ENCODE results near the gene DUSP22.

Gene DUSP22

DNA sequence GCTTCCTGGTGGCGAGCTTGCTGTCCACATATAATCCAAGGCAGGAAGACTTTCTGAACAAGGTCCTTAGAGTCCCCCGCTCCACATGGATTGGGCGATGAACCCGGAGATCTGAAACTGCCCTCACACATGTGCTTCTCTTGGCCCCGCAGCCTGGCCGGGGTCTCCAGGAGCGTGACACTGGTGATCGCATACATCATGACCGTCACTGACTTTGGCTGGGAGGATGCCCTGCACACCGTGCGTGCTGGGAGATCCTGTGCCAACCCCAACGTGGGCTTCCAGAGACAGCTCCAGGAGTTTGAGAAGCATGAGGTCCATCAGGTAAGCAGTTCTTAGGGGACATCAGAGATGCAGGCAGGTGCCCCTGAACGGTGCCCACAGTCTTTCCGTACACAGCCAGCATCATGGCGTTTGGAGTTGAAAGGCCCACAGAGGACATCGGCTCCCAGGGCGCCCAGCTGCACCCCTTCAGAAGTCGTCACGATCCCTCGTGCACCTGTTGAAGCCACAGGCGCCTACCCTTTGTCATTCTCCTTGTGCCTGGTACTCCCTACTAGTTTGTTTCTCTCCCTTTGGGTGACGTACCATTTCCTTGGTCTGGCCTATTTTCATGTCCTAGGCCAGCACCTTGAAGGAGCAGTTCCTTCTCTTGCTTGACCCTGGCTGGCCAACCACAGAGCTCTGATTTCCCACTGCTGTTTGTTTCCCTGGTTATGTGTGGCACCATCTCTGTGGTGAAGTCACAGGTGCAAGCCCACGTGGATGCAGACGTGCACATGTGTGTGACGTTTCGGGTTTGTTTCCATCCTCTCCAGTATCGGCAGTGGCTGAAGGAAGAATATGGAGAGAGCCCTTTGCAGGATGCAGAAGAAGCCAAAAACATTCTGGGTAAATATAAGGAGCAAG is 55.9 kb downstream of the DUSP22 start:
- Histone ChIP-seq H3K4me1 (ENCODE audit: control insufficient read depth, insufficient read depth, low read length) (no peaks in the 10 kb centered on the region), H3K4me3 (ENCODE audit: insufficient read depth, low read depth, low read length) (no peak overlapping the region)
- WGBS, 2 experiments = 93 to 94% methylated on average over 27 of the region's 27 CpGs

DNA sequence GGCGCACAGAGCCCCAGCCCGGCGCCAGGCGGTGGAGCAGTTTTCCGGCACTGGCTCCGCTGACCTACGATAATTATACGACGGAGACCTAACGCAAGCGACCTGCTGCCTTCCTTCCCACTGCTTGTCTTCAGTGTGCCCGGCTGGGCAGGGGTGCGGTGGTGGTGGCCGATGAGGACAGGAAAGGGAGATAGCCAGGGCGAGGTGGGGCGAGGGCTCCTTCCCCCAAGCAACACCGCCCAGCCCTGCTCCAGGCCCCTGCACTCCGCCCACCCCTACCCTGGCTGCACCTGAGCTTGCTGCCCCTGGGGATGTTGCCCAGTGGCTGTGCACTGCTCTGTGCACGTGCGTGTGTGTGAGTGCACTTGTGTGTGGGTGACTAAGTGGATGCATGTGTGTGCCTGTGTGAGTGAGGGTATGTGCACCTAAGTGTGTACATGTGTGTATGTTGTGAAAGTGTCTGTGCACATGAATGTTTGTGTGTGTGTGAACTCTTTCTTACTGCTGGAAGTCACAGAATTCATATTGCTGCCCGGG is 56.6 kb downstream of the DUSP22 start:
- WGBS, 2 experiments = 90 to 92% methylated on average over 21 of the region's 21 CpGs

More for the DNA sequence above, 55.9 kb downstream of the DUSP22 start:
- Histone ChIP-seq H3K27ac (ENCODE audit: insufficient read depth, low read depth, low read length, poor library complexity, severe bottlenecking) (no peak overlapping the region), H3K9me3 (ENCODE audit: control insufficient read depth, low read length) (no peaks in the 10 kb centered on the region), H3K36me3 (ENCODE audit: control insufficient read depth, insufficient read depth, low read length) (no peaks in the 10 kb centered on the region), H3K27me3 (ENCODE audit: control insufficient read depth, insufficient read depth, low read length, poor library complexity, severe bottlenecking) (no peaks in the 10 kb centered on the region)

DNA sequence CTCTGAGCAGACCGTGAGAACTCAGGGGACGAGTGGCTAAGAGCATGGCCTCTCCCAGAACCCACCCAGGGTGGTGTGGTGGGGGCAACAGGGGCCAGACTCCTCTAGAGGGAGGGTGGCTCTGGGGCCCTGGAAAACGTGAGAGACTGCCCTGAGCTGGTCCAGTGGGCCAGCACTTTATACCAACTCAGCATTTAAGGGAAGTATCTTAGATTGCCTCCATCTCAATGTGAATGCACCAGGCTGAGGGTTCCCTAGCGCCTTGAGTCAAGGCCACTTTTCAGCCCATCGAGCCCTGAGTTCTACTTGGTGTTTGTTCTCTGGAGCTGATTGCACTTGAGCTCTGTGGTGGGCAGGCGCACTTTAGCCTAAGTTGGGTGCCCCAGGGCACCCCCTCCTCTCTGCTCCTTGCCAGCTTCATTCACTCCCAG is 57.2 kb downstream of the DUSP22 start:
- WGBS, 2 experiments = 82 to 83% methylated on average over 6 of the region's 6 CpGs
- Histone ChIP-seq H3K4me1 (ENCODE audit: control insufficient read depth, insufficient read depth, low read length) (no peaks in the 10 kb centered on the region), H3K27me3 (ENCODE audit: control insufficient read depth, insufficient read depth, low read length, poor library complexity, severe bottlenecking) (no peaks in the 10 kb centered on the region), H3K27ac (ENCODE audit: insufficient read depth, low read depth, low read length, poor library complexity, severe bottlenecking) (no peak overlapping the region), H3K4me3 (ENCODE audit: insufficient read depth, low read depth, low read length) (no peak overlapping the region), H3K36me3 (ENCODE audit: control insufficient read depth, insufficient read depth, low read length) (no peaks in the 10 kb centered on the region), H3K9me3 (ENCODE audit: control insufficient read depth, low read length) (no peaks in the 10 kb centered on the region)

More for the DNA sequence above, 56.6 kb downstream of the DUSP22 start:
- Histone ChIP-seq H3K27me3 (ENCODE audit: control insufficient read depth, insufficient read depth, low read length, poor library complexity, severe bottlenecking) (no peaks in the 10 kb centered on the region), H3K4me1 (ENCODE audit: control insufficient read depth, insufficient read depth, low read length) (no peaks in the 10 kb centered on the region), H3K4me3 (ENCODE audit: insufficient read depth, low read depth, low read length) (no peak overlapping the region), H3K36me3 (ENCODE audit: control insufficient read depth, insufficient read depth, low read length) (no peaks in the 10 kb centered on the region), H3K9me3 (ENCODE audit: control insufficient read depth, low read length) (no peaks in the 10 kb centered on the region), H3K27ac (ENCODE audit: insufficient read depth, low read depth, low read length, poor library complexity, severe bottlenecking) (no peak overlapping the region)

DNA sequence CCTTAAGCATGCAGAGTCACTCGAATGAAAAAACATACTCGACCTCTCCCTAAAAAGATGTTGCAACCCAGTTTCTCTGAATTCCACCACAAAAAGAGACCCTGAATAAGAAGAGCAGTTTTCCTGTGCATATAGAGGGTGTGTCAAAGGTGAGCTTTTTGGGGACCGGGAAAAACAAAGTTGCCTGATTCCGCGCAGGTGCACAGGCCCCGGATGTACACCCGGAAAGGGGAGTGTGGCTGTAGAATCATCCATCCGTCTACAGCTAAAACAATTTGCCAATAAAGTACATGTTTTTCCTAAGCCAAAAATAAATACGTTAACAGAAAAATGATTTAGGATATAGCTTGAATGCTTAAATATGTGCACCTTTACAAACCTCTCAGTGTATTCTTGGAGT is 58.1 kb downstream of the DUSP22 start:
- Histone ChIP-seq H3K36me3 (ENCODE audit: control insufficient read depth, insufficient read depth, low read length) (no peaks in the 10 kb centered on the region), H3K4me3 (ENCODE audit: insufficient read depth, low read depth, low read length) (no peak overlapping the region), H3K27ac (ENCODE audit: insufficient read depth, low read depth, low read length, poor library complexity, severe bottlenecking) (no peak overlapping the region), H3K9me3 (ENCODE audit: control insufficient read depth, low read length) (no peaks in the 10 kb centered on the region), H3K4me1 (ENCODE audit: control insufficient read depth, insufficient read depth, low read length) (no peaks in the 10 kb centered on the region), H3K27me3 (ENCODE audit: control insufficient read depth, insufficient read depth, low read length, poor library complexity, severe bottlenecking) (no peaks in the 10 kb centered on the region)
- 91 to 96% methylated on average over 8 to 9 of the region's 9 CpGs for WGBS, 2 experiments

DNA sequence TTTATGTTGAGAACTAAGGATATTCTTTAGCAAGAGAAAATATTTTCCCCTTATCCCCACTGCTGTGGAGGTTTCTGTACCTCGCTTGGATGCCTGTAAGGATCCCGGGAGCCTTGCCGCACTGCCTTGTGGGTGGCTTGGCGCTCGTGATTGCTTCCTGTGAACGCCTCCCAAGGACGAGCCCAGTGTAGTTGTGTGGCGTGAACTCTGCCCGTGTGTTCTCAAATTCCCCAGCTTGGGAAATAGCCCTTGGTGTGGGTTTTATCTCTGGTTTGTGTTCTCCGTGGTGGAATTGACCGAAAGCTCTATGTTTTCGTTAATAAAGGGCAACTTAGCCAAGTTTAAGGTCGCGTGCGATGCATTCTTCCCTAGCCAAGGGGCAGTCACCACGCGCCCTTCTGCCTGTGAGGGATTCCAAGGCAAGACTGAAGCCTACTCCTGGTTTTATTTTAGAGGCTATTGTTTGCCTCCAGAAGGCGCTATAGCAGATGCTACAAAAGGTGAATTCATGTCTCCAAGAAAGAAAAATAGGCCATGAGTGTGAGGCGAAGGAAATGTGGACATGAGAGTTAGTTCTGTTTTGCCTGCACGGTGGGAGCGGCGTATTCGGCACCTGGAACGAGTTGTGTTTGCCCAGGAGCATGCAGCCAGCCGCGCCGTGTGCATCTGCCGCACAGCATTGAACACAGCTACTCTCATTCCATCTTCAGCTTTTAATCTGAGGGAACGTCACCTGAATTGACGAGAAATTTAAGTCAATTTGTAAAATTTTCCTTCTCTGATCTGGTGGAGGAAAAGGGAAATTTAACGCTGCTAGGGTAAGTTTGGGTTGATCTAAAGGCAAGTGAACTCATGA is 59.0 kb downstream of the DUSP22 start:
- no peaks in the 10 kb centered on the region for H3K9me3 ChIP-seq (ENCODE audit: control insufficient read depth, low read length)
- H3K4me1 ChIP-seq (ENCODE audit: control insufficient read depth, insufficient read depth, low read length) = no peaks in the 10 kb centered on the region
- H3K27me3 ChIP-seq (ENCODE audit: control insufficient read depth, insufficient read depth, low read length, poor library complexity, severe bottlenecking) = no peaks in the 10 kb centered on the region
- H3K36me3 ChIP-seq (ENCODE audit: control insufficient read depth, insufficient read depth, low read length) = no peaks in the 10 kb centered on the region
- H3K27ac ChIP-seq (ENCODE audit: insufficient read depth, low read depth, low read length, poor library complexity, severe bottlenecking) = no peak overlapping the region
- no peak overlapping the region for H3K4me3 ChIP-seq (ENCODE audit: insufficient read depth, low read depth, low read length)
- WGBS, 2 experiments = 89 to 90% methylated on average over 31 of the region's 31 CpGs

DNA sequence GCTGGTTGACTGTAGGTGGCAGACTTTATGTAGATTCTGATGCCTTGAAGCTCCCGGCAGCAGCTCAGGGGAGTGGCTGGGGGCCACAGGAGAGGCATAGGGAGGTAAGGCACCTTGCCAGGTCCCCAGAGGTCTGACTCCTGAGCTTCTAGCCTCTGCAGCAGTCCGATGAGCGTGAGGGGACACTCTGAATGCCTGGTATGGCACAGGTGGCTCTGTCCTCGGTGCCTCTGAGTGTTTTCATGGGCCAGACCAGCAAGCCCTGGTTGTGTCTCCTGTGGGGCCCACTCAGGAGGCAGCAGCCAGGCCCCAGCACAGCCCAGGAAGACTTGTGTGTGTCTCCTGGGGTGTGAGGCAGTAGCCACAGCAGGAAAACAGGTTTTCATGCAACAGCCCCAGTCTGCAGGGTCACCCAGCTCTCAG is 59.6 kb downstream of the DUSP22 start:
- Histone ChIP-seq H3K27me3 (ENCODE audit: control insufficient read depth, insufficient read depth, low read length, poor library complexity, severe bottlenecking) (no peaks in the 10 kb centered on the region), H3K4me1 (ENCODE audit: control insufficient read depth, insufficient read depth, low read length) (no peaks in the 10 kb centered on the region), H3K36me3 (ENCODE audit: control insufficient read depth, insufficient read depth, low read length) (no peaks in the 10 kb centered on the region), H3K9me3 (ENCODE audit: control insufficient read depth, low read length) (no peaks in the 10 kb centered on the region), H3K4me3 (ENCODE audit: insufficient read depth, low read depth, low read length) (no peak overlapping the region), H3K27ac (ENCODE audit: insufficient read depth, low read depth, low read length, poor library complexity, severe bottlenecking) (no peak overlapping the region)
- 81 to 86% methylated on average over 4 of the region's 4 CpGs for WGBS, 2 experiments

DNA sequence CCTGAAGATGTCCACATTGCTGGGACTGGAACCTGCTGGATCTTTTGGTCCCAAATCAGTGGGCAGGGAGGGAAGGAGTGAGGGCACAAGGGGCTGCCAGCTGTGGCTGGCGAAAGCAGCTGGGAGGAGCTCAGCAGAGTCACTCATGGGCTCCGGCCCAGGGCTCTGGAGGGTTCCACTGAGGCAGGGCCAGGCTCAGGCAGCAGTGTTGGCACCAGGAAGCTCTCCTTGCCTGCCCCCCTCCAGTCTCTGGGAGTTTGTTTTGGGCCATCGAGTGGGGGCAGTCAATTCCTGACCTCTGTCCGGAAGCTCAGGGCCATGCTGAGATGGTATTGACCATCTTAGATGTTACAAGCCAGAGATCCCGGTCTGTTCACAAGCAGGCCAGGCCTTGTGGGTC is 60.2 kb downstream of the DUSP22 start:
- WGBS, 2 experiments = 90 to 91% methylated on average over 5 of the region's 5 CpGs
- no peaks in the 10 kb centered on the region for H3K27me3 ChIP-seq (ENCODE audit: control insufficient read depth, insufficient read depth, low read length, poor library complexity, severe bottlenecking)
- H3K4me1 ChIP-seq (ENCODE audit: control insufficient read depth, insufficient read depth, low read length) = no peaks in the 10 kb centered on the region
- no peaks in the 10 kb centered on the region for H3K36me3 ChIP-seq (ENCODE audit: control insufficient read depth, insufficient read depth, low read length)
- H3K9me3 ChIP-seq (ENCODE audit: control insufficient read depth, low read length) = no peaks in the 10 kb centered on the region
- no peak overlapping the region for H3K4me3 ChIP-seq (ENCODE audit: insufficient read depth, low read depth, low read length)
- no peak overlapping the region for H3K27ac ChIP-seq (ENCODE audit: insufficient read depth, low read depth, low read length, poor library complexity, severe bottlenecking)

DNA sequence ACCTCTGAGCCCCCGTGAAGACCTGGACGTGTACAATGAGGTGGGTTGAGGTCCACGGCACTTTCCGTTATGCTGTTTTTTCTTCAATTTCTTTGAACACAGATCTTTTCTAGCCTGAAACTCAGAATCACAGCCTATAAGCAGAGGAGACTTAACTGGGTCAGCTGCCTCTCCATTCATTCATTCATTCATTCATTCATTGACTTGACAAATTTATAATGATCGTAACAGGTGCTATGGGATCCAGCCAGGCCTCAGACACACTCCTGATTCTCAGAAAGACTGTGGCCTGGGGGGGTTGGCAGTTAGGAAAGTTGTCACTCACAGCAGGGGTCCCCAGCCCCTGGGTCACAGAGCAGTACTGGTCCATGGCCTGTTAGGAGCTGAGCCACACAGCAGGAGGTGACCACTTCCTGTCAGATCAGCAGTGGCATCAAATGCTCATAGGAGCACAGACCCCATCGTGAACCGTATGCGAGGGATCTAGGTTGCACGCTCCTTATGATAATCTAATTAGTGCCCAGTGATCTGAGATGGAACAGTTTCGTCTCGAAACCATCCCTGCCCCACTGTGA is 60.7 kb downstream of the DUSP22 start:
- H3K4me3 ChIP-seq (ENCODE audit: insufficient read depth, low read depth, low read length) = no peak overlapping the region
- H3K4me1 ChIP-seq (ENCODE audit: control insufficient read depth, insufficient read depth, low read length) = no peaks in the 10 kb centered on the region
- WGBS, 2 experiments = 81 to 84% methylated on average over 11 of the region's 11 CpGs
- no peaks in the 10 kb centered on the region for H3K9me3 ChIP-seq (ENCODE audit: control insufficient read depth, low read length)
- no peak overlapping the region for H3K27ac ChIP-seq (ENCODE audit: insufficient read depth, low read depth, low read length, poor library complexity, severe bottlenecking)
- no peaks in the 10 kb centered on the region for H3K36me3 ChIP-seq (ENCODE audit: control insufficient read depth, insufficient read depth, low read length)
- no peaks in the 10 kb centered on the region for H3K27me3 ChIP-seq (ENCODE audit: control insufficient read depth, insufficient read depth, low read length, poor library complexity, severe bottlenecking)

DNA sequence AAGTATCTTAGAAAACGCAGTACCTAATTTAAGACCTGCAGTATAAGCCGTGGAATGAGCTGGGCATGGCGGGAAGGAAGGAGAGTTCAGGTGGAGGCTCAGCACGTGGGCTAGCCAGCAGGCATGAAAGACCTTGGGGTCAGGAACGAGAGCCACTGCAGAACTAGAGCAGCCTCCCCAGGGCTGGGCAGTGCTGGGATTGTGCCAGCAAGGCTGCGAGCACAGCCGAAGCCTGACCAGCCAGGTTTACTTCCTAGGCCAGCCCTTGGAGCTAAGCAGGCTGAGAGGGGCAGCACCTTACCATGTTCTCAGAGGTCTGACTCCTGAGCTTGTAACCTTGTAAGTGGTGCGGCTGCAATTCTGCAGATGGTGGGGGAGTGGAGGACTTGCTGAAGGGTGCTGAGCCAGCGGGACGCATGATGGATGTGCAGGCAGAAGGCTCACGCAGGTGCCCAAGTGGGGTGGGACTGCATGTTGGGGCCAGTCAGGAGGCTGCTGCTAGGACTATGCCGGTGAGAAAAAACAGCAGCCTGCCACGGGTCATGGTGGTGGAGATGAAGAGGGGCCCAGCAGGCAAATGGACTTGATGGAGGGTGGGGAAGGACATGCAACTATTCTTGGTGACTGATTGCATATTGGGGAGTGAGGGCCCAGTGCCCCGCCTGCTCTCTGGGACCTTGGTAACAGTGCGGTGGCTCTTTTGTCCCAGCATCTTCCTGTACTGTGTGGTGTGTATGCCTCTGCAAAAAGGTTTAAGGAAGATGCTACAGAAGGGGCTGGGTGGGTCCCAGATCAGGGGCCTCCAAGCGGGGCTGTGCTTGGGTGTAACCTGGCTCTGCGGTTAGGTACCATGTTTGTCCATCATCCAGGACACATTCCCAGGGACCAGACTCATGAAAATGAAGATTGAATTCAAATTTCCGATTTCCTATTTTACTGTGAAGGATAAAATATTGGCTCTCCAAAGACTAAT is 61.6 kb downstream of the DUSP22 start:
- WGBS, 2 experiments = 89 to 90% methylated on average over 18 of the region's 18 CpGs
- Histone ChIP-seq H3K4me1 (ENCODE audit: control insufficient read depth, insufficient read depth, low read length) (no peaks in the 10 kb centered on the region), H3K27ac (ENCODE audit: insufficient read depth, low read depth, low read length, poor library complexity, severe bottlenecking) (no peak overlapping the region)

More for the DNA sequence above, 61.6 kb downstream of the DUSP22 start:
- Histone ChIP-seq H3K36me3 (ENCODE audit: control insufficient read depth, insufficient read depth, low read length) (no peaks in the 10 kb centered on the region), H3K27me3 (ENCODE audit: control insufficient read depth, insufficient read depth, low read length, poor library complexity, severe bottlenecking) (no peaks in the 10 kb centered on the region), H3K4me3 (ENCODE audit: insufficient read depth, low read depth, low read length) (no peak overlapping the region), H3K9me3 (ENCODE audit: control insufficient read depth, low read length) (no peaks in the 10 kb centered on the region)

All from ectodermal cell (in vitro differentiated cells).